Left lobe of liver (tissue), 2 donors: ENCODE results near the gene UBXN10. TPM values are rescaled to one million over a fixed set of nuclear protein-coding genes. Genes with fewer than 3 reads are reported as not detected.

Experiments used
- ATAC-seq: fragments of 200-7000 bp; cut with Tn5 transposase; one replicate; pipeline ENCODE4 v1.9.1; 2020; ENCODE audit warnings: mild to moderate bottlenecking, moderate library complexity
- DNase-seq: peaks from one replicate; pipeline ENCODE4 v3.0.0-alpha.2; 2020; ENCODE audit warnings: low spot score
- total RNA-seq: library from RNA; stranded (reverse); gene quantifications from one replicate; pipeline ENCODE4 v1.2.1, GENCODE V29; 2021
- donor health status: DM: no; HTN: no; CAD: no; lungs with moderate emphysema.
- donor health status: DM: no; HTN: yes; CAD: no.

UBXN10 gene
- total RNA-seq, 1 donor from 2014 or later = 1.3 TPM

DNA sequence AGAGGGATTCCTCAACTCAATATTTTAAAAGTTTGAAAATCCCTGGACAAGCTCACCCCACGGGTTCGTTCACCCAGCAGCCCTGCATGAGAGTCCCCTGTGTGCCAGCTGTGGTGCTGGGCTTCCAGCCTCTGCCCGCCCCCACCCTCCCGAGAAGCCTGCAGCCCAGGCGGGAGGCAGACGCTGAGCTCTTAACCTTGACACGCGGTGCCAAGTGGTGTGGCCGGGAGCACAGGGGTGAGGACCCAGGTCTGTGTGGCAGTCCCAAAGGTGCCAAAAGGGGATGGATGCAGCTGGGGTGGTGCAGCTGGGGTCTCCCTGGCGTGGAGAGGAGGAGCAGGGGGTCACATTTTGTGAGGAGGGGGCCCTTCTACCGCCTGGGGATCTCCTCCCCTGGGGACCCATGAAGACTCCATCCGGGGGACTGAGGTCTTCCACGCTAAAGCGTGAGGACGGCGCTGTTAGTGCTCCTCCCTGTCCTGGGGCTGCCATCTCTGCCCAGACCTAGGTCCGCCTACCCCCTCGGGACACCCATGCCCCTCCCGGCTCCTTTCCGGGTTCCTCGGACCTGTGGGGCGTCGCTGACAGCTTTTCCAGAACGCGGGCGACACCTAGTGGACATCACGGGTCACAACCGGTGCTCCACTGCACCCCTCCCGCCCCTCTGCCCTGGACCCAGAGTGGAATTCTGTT is 33.8 kb upstream of the UBXN10 start:
- DNase-seq = peak; percentile 79
- ATAC-seq = peak; percentile 75

DNA sequence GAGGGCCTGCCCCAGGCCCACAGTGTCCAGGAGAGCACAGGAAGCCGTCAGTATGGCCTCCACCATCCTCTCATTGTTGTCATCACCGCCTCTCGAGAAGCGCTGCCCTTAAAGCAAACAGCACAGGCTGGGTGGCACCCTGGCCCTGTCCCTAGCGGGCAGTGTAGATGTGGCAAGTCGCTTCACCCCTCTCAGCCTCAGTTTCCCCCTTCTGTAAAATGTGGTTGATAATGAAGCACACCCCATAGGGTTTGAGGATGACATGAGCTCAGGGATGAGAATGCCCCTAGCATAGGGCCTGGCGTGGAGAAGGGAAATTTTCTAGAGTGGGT is 33.3 kb upstream of the UBXN10 start:
- DNase-seq (no peak), ATAC-seq (no peak)

DNA sequence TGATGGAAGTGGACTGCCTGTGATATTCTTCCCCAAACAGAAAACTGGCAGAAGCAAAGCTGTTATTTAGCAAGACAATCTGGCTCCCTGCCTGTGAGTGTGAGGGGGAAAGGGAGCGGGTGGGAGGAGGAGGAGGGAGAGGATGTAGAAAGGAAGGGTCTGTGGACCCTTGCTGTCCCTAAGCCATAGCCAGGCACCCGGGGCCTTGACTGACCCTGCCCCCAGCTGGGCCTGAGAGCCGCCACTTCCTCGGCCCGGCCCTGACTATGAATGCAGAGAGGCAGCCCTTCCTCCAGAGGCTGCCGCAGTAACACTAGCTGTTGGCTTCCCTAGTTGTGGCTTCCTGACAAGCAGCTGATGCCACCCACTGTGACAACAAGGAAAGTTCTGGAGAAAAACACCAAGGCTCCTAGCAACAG is 32.9 kb upstream of the UBXN10 start:
- DNase-seq = peak; percentile 73
- peak; percentile 69 for ATAC-seq

DNA sequence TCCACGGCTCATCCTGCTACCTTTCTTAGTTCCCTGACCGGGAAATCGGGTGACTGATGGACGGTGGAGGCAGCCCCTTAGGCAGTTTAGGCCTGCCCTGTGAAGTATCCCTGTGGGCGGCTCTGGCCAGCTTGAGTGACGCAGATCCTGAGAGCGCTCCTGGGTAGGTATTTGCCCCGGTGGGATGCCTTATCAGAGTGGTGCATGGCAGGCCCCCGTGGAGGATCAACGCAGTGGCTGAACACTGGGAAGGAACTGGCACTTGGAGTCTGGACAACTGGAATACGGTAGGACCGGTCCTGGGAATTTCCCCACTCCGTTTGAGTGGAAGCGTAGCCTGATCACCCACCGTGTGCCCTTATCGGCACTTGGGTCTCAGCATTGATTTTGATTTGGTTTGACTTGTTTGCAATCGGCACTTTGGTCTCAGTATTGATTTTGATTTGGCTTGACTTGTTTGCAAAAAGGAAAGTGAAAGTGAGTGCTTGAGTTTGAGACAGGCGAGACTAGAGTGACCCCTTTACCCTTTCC is 31.5 kb upstream of the UBXN10 start:
- DNase-seq = peak; percentile 64
- ATAC-seq = peak; percentile 48

DNA sequence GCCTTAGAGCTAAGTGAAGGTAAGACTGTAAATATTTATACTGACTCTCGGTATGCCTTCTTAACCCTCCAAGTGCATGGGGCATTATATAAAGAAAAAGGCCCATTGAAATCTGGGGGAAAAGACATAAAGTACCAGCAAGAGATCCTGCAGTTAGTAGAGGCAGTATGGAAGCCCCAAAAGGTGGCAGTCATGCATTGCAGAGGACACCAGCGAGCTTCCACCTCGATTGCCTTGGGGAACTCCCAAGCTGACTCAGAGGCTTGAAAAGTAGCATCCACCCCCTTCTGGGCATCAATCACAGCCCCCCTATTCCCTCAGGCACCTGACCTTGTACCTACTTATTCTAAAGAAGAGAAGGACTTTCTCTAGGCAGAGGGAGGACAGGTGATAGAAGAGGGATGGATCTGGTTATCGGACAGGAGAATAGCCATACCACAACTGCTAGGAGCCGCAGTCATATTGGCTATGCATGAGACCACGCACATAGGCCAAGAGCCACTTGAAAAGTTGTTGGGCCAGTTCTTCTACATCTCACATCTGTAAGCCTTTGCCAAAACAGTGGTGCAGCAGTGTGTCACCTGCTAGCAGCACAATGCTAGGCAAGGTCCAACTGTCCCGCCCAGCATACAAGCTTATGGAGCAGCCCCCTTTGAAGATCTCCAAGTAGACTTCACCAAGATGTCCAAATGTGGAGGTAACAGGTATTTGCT is 27.4 kb upstream of the UBXN10 start:
- no peak for ATAC-seq

DNA sequence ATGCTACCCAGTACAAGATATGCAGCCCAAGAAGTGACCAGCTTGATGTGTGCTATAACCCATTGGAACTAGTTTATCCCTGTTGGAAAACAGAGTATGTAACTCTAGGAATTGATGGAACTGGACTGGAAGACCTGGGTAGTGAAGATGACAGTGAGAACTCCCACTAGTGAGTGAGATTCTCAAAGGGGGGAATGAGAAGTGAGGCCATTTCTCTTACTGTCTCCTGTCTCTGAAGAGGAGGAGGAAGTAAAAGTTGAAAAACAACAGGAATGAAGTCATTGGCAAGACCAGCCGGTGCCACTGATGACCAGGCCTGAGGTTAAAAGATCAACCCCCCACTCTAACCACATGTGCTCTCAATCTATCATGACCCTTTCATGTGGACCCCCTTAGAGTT is 25.9 kb upstream of the UBXN10 start:
- DNase-seq (no peak), ATAC-seq (no peak)

More for the DNA sequence above, 27.4 kb upstream of the UBXN10 start:
- no peak for DNase-seq

DNA sequence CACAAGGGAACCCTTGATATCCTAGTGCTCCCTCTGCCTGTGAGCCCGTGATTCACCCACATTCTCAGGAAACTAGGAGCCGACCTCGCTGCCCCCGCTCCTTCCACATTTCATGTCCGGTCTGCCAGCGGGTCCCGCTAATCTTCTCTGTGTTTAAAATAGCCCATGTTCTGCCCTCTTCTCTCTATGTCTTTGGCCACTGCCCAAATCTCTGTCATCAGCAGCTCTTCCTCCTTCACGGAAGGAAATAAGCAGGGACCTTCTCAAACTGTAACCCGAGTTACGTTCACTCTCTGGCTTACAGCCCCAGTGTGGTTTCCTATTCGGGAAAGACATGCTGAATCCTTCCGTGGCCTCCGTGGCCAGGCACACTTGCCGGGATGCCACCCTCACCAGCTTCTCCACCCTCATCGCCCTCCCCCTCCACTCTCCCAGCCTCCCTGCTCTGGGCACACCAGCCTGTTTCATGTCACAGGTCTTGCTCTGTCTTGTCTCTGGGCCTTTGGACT is 21.1 kb upstream of the UBXN10 start:
- DNase-seq (no peak), ATAC-seq (peak; percentile 70)

DNA sequence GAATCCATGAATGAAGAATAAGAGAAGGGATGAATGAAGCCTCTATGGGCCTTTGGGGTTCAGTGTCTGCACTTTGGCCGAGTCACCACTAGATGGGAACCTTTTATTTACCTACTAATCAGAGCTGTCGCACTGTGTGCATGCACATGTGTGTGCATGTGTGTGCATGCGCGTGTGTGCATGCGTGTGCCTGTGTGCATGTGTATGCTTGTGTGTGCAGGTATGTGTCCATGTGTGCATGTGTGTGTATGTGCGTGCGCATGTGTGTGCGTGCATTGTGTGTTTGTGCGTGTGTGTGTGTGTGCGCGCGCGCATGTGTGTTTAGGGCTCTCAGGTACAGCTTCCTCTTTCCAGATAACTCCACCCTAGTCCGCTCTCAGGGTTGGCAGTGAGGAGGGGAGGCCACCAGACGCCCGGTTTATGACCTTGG is 20.4 kb upstream of the UBXN10 start:
- peak; percentile 67 for ATAC-seq
- no peak for DNase-seq

DNA sequence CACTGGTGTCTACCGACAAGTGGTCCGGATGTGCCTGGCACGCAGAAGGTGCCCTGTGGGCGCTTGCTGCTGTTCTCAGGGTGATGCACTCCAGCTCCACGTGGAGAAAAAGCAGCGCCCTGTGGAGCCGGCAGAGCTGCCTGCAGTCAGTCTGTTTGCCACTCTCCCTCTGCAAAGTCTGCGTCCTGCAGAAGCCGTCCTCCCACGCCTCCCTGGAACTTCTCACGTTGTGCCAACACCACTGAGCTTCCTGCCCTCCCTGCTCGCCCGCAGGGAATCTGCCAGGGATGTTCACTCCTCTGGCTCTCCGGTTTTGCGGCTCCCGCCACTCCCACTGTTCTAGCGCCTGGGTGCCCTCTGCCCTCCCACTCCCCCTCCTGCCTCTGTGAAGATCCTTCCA is 19.8 kb upstream of the UBXN10 start:
- ATAC-seq (no peak), DNase-seq (no peak)

DNA sequence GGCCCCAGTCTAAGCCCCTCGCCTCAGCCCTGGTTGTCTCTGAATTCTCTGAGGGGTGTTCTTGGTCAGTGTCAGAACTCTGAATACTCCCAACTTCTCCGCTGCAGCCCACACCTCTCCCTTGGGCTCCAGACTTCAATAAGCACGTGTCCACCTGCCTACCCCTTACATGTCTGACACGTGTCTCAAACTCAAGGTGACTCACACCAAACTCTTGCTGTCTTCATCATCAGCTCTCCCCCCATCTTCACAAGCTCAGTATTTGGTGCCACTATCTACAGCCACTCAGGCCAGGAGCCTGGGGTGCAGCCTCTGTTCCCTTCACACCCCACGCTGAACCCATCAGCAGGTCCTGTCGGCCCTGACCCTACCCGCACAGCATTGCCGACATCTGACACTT is 18.8 kb upstream of the UBXN10 start:
- DNase-seq = no peak
- ATAC-seq = no peak

DNA sequence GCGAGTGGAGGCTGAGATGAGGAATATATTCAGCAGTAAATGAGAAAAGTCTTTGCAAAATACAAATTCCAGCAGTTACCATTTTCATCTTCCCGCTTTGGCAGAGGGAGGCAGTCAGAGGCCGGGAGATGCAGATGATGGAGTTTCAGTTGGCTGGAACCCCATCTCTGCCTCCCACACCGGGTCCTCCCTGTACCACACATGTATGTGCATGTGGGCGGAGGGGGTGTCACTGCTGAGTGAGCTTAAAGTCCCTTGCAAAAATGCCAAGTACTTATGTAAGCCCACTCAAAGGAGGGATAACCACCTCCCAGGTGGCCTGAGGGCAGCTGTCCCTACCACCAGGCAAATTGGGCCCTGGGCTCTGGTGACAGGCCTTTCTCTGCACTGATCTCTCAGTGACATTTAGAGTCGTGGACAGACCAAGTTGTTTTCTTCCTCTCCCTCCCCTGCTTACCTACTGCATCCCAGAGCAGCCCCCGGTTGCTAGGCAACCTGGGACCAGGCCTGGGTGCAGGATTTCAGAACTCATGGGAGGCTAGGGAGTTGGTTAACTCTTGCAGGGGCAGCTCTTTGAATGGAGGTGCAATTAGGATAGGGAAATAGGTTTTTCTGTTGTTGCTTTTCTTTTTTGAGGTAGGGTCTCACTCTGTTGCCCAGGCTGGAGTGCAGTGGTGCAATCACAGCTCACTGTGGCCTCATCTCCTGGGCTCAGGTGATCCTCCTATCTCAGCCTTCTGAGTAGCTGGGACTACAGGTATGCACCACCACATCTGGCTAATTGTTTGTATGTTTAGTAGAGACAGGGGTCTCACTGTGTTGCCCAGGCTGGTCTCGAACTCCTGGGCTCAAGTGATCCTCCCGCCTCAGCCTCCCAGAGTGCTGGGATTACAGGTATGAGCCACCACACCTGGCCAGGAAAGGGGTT is 17.1 kb upstream of the UBXN10 start:
- DNase-seq (no peak), ATAC-seq (no peak)

DNA sequence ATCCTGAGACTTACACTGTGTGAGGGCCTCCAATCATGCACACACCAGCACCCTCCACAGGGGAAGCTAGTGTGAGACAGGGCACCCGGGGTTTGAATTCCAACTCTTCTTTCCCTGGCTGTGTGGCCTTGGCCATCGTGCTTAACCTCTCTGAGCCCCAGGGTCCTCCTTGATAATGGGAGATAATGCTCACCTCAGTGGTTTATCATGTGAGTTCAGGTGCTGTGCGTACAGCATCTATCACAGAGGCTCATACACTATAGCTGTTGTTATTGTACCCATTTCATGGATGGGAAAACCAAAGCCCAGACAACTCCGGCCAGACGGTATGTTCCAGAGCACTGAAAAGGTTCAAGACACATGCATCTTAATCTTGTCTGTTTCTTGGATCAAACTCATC is 16.0 kb upstream of the UBXN10 start:
- no peak for ATAC-seq
- DNase-seq = no peak

DNA sequence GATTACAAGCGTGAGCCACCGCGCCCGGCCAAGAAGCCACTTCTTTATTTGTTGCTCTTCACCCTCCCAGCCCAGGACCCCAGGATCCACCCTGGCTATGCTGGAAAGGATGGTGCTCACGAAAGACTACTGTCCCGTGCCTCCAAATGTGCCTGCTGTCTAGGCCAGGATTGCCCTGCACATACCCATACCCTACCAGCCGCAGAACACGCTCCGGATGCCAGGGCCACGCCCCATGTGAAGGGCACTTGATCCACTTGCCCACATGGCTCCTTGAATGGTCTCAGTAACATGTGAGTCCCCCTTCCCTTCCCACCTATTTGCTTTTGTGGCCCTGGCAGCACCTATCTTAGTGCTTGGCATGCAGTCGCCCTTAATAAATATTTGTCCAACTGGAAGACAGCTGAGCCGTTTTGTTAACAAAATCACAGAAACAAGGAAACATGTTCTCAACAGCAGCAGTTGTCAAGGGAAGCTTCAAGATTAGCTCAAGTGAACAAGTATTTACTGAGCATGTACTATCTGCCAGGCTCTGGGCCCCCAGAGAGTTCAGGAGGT is 13.8 kb upstream of the UBXN10 start:
- ATAC-seq (peak; percentile 60), DNase-seq (no peak)

DNA sequence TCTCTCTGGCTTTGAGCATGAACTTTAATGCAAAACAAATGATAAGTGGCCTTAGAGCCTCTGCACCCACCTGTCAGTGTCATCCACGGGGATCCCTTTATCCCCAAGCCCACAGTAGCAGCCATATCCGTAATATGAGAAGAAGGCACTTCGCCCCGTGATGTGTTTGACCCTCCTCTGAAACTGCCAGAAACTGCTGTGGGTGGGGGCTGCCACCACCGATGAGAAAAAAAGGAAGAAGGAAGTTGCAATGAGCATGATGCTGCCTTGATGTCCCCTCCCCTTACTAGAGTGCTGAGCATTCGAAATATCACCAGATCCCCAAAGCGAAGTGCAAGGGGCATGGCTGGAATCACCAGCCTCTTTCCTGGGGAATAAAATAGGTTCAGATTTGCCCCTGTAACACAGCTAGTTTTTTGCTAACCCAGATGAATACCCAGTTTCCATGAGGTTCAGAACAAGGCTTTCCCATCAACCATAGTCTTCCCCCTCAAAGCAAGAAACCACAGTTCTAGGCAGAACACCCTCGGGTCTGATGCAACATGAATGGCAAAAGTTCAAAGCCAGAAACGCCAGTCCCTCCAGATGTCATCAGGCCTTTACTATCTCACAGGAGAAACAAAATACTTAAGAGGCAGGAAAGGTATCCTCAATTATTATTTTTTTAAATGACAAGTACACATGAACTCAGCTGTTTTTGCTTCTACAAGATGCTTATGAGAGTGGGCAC is 10.8 kb upstream of the UBXN10 start:
- ATAC-seq (peak; percentile 60), DNase-seq (no peak)

DNA sequence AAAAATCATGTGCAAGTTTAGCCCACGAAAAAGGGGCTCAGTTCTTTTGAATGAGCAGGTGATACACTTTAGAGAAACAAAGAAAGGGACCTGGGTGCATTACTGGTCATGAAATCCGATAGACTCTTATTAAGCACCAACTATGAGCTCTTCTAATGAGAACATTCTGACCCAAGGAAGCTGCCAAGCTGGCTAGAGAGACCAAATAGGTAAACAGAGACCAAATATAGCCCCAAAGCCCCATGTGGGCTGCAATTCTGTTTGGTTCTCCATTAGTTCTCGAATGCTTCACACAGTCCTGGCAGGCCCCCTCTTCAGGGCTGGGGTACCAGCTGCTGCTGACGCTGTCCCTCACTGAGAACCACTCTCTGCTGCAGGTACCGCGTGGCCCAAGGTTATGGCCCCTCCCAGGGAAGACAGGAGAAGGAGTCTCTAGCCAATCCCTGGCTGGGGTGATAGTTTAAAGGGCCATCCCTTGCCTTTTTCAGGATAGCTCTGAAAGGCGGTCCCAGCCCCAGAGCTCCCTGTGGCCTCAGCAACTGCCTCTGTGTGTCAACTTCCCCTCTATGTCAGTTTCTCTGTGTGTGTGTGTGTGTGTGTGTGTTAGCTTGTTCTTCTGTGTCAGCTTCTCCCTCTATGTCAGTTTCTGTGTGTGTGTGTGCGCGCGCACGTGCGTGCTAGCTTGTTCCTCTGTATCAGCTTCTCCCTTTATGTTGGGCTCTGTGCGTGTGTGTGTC is 7.1 kb upstream of the UBXN10 start:
- DNase-seq (no peak), ATAC-seq (no peak)

DNA sequence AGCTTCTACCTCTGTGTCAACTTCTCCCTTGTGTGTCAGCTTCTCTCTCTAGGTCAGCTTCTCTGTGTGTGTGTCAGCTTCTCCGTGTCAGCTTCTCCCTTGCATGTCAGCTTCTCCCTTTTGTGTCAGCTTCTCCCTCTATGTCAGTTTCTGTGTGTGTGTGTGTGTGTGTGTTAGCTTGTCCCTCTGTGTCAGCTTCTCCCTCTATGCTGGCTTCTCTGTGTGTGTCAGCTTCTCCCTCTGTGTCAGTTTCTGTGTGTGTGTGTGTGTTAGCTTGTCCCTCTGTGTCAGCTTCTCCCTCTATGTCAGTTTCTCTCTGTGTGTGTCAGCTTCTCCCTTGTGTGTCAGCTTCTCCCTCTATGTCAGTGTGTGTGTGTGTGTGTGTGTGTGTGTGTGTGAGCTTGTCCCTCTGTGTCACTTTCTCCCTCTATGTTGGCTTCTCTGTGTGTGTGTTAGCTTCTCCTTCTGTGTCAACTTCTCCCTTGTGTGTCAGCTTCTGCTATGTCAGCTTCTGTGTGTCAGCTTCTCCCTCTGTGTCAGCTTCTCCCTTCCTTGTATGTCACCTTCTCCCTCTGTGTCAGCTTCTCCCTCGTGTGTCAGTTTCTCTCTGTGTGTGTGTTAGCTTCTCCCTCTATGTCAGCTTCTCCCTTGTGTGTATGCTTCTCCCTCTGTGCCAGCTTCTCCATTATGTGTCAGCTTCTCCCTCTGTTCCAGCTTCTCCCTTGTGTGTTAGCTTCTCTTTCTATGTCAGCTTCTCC is 6.3 kb upstream of the UBXN10 start:
- ATAC-seq (no peak), DNase-seq (no peak)

DNA sequence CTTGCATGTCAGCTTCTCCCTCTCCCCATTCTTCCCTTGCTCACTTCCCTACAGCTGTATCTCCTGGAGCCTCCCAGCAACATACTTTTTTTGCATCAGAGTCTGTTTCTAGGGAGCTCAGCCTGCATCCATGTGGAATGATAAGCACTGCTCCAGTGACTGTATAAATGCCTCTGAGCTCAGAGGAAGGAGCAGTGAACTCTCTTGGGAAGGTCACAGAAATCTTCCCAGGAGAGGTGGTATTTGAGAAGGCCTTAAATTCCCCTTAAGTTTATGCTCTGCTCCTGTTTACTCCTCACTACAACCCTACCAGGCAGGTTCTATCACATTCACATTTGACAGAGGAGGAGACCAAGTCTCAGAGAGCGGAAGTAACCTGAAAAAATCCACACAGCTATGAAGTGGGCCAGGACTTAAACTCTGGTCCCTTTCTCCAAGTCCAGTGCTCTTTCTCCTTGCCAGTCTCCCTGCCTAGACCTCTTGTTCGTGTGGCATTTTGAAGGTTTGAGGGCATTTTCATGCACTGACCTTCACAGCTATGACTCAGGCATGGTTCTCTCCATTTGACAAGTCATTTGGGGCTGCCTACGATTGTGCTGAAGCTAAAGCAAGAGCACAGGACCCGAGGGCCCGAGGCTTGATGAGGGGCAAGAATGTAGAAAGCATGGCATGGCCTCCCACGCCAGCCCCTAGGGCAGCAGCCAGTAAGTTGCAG is 5.6 kb upstream of the UBXN10 start:
- DNase-seq (no peak), ATAC-seq (no peak)

DNA sequence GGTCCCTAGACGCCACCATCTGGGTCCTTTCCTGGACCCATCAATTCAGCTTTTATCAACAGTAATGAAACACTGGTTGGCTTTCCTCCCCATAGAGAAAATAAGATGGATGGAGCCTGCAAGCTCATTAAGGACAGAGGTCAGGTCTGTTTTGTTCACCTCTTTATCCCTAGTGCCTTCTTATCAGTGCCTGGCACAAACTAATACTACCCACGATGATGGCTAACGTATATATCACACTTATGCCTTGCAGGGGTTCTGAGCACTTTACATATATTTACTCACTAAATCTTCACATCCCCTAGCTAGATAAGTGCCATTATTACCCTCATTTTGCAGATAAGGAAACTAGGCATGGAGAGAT is 5.1 kb upstream of the UBXN10 start:
- ATAC-seq = no peak
- DNase-seq = no peak
